K562 (cell line): ENCODE results near the gene NAT14. TPM values are rescaled to one million over a fixed set of nuclear protein-coding genes. Genes with fewer than 3 reads are reported as not detected.

Experiments
- ATAC-seq: fragments of 200-7000 bp; cut with Tn5 transposase; 3 replicates; pipeline ENCODE4 v1.9.1; 2020; ENCODE audit warnings: moderate library complexity
- BruUV-seq: library from RNA; stranded (reverse); fragments of 400-500 nt; replicated peaks from 2 replicates; lab custom pipeline; 2021; lab: Mats Ljungman, UMichigan
- CTCF ChIA-PET: fragments of 300-600 bp; formaldehyde crosslinking; extraction: SDS; loops from one replicate; lab custom pipeline; 2021; ENCODE audit warnings: low intra/inter-chr PET ratio; lab: Yijun Ruan, JAX
- POLR2A ChIA-PET: fragments of 300-600, 350-650 bp; sonication (Branson Sonifier 250); formaldehyde crosslinking; extraction: SDS; loops from one replicate; lab custom pipeline; 2021; ENCODE audit warnings: antibody characterized with exemption, inconsistent platforms; lab: Yijun Ruan, JAX
- DNase-seq, 4 experiments: peaks; one replicate each; pipeline versions ENCODE4 v3.0.0 to v3.0.0-alpha.2; 2011 to 2018; ENCODE audit warnings: low spot score in 3 of 4, mixed read lengths in 3 of 4; ENCODE audit errors: extremely low read depth in 1 of 4
- FAIRE-seq: peaks from 2 replicates; lab custom pipeline; 2011; peaks lifted over from hg19 to GRCh38; lab: Jason Lieb, UNC
- H2AFZ ChIP-seq: 2 replicates; pipeline ENCODE4 v1.6.0; 2011; ENCODE audit warnings: low read depth, low read length, control low read depth, inconsistent platforms
- H3K27ac ChIP-seq: fragments of 200-600 bp; 3 replicates; pipeline ENCODE4 v1.8.0; 2011; ENCODE audit warnings: low read depth, mild to moderate bottlenecking, control low read depth, inconsistent platforms, low read length, moderate library complexity, mixed read lengths; ENCODE audit errors: extremely low read depth
- H3K27me3 ChIP-seq, 2 experiments: fragments of 300-600 bp in 1 of 2; 2 replicates in 1 of 2; 3 replicates in 1 of 2; pipeline versions ENCODE4 v1.6.0 to v1.8.0; 2011; ENCODE audit warnings: inconsistent platforms in 2 of 2, low read length in 2 of 2, mild to moderate bottlenecking in 1 of 2, mixed read lengths in 1 of 2, moderate library complexity in 1 of 2; ENCODE audit not compliant: control insufficient read depth in 2 of 2, insufficient read depth in 2 of 2
- H3K36me3 ChIP-seq: fragments of 300-600 bp; 3 replicates; pipeline ENCODE4 v1.8.0; 2011; ENCODE audit warnings: mild to moderate bottlenecking, low read length, inconsistent platforms; ENCODE audit not compliant: control insufficient read depth, insufficient read depth
- H3K4me1 ChIP-seq, 2 experiments: fragments of 200-600 bp in 1 of 2; replicated peaks in 1 of 2; 2 replicates in 1 of 2; 3 replicates in 1 of 2; pipeline versions ENCODE4 v1.5.1 to v1.8.0; 2011; ENCODE audit warnings: inconsistent platforms in 2 of 2, low read length in 2 of 2, mild to moderate bottlenecking in 1 of 2, mixed read lengths in 1 of 2, moderate library complexity in 1 of 2; ENCODE audit not compliant: control insufficient read depth in 2 of 2, insufficient read depth in 2 of 2
- H3K4me2 ChIP-seq: 2 replicates; pipeline ENCODE4 v1.6.1; 2011; ENCODE audit warnings: low read length, control low read depth, inconsistent platforms, mixed read lengths; ENCODE audit not compliant: insufficient read depth
- H3K4me3 ChIP-seq: fragments of 200-600 bp; sonication (generic), shearing (Covaris generic); 2 replicates; pipeline ENCODE4 v1.5.1; 2016; ENCODE audit warnings: control low read depth, inconsistent platforms
- H3K79me2 ChIP-seq: fragments of 200-600 bp; 3 replicates; pipeline ENCODE4 v1.8.0; 2011; ENCODE audit warnings: low read length, inconsistent platforms; ENCODE audit not compliant: control insufficient read depth, insufficient read depth
- H3K9ac ChIP-seq, 2 experiments: 2 replicates each; pipeline versions ENCODE4 v1.6.0 to v1.6.1; 2011; ENCODE audit warnings: low read depth in 2 of 2, low read length in 2 of 2, control low read depth in 1 of 2, inconsistent platforms in 1 of 2, mild to moderate bottlenecking in 1 of 2, mixed read lengths in 1 of 2; ENCODE audit not compliant: insufficient read depth in 1 of 2
- H3K9me1 ChIP-seq: one replicate; pipeline ENCODE4 v1.6.0; 2011; ENCODE audit warnings: inconsistent platforms, mild to moderate bottlenecking, low read length, moderate library complexity; ENCODE audit not compliant: control insufficient read depth, insufficient read depth
- H3K9me3 ChIP-seq: replicated peaks from 2 replicates; pipeline ENCODE4 v1.5.1; 2011; ENCODE audit warnings: low read depth, low read length, inconsistent platforms; ENCODE audit not compliant: control insufficient read depth, insufficient read depth
- H4K20me1 ChIP-seq: replicated peaks from 2 replicates; pipeline ENCODE4 v1.6.1; 2011; ENCODE audit warnings: low read length, inconsistent platforms, mixed read lengths; ENCODE audit not compliant: control insufficient read depth, insufficient read depth
- AFF4 ChIP-seq: sonication (generic); formaldehyde crosslinking; IDR thresholded peaks from 2 replicates; pipeline ENCODE4 v1.8.0; 2023; ENCODE audit warnings: mild to moderate bottlenecking, missing genetic modification reagents
- ATF7 ChIP-seq: fragments of 450-650 bp; IDR thresholded peaks from 2 replicates; pipeline ENCODE4 v1.7.1; 2014; ENCODE audit warnings: mild to moderate bottlenecking, moderate library complexity
- CEBPG ChIP-seq, 3 experiments: fragments of 200-800 bp in 1 of 3; sonication (Bioruptor generic) in 1 of 3; sonication (generic) in 1 of 3; formaldehyde crosslinking in 1 of 3; IDR thresholded peaks in 2 of 3; conservative IDR thresholded peaks in 1 of 3; 2 replicates each; pipeline versions ENCODE4 v1.6.1 to v1.8.0; 2016 to 2022; ENCODE audit warnings: missing compliant biosample characterization in 2 of 3, missing genetic modification characterization in 2 of 3, mild to moderate bottlenecking in 1 of 3, missing genetic modification reagents in 1 of 3
- CREBBP ChIP-seq: IDR thresholded peaks from one replicate; pipeline ENCODE4 v1.6.1; 2012; ENCODE audit warnings: low read depth, mild to moderate bottlenecking, control low read depth, inconsistent platforms, low read length
- EHMT2 ChIP-seq: fragments of 450-650 bp; IDR thresholded peaks from 2 replicates; pipeline ENCODE4 v1.6.1; 2018; ENCODE audit warnings: antibody characterized with exemption
- HCFC1 ChIP-seq: IDR thresholded peaks from 2 replicates; pipeline ENCODE4 v1.6.1; 2012; ENCODE audit warnings: low read depth, low read length, improper control_type of control experiment
- KLF13 ChIP-seq: fragments of 450-650 bp; IDR thresholded peaks from 2 replicates; pipeline ENCODE4 v1.6.1; 2016; ENCODE audit warnings: missing genetic modification characterization, low read depth, mild to moderate bottlenecking, missing compliant biosample characterization, moderate library complexity, borderline replicate concordance
- NR2C2 ChIP-seq, 2 experiments: fragments of 200-800 bp in 1 of 2; sonication (Bioruptor generic) in 1 of 2; sonication (generic) in 1 of 2; formaldehyde crosslinking in 1 of 2; IDR thresholded peaks; 2 replicates each; pipeline versions ENCODE4 v1.6.1 to v1.8.0; 2016 to 2022; ENCODE audit warnings: mild to moderate bottlenecking in 1 of 2, missing compliant biosample characterization in 1 of 2, missing genetic modification characterization in 1 of 2, missing genetic modification reagents in 1 of 2
- SAP30 ChIP-seq: fragments of 200-600 bp; sonication (generic); IDR thresholded peaks from 2 replicates; pipeline ENCODE4 v1.6.1; 2012; ENCODE audit warnings: borderline replicate concordance, low read depth, mild to moderate bottlenecking, moderate library complexity, low read length, control low read depth, inconsistent platforms; ENCODE audit not compliant: insufficient read depth, poor library complexity, severe bottlenecking
- WGBS: fragments of 100-300 bp; shearing (Covaris generic); methylation state at CpG from one replicate; pipeline ENCODE4 v1.1.6; 2016; ENCODE audit warnings: low coverage, mixed read lengths; ENCODE audit not compliant: insufficient coverage; ENCODE audit errors: missing lambda C conversion rate; 5-methylcytosine and 5-hydroxymethylcytosine counted together
- in situ Hi-C: fragments of 300-500 bp; cut with MboI; formaldehyde crosslinking; loops from 4 replicates; pipeline ENCODE4 v1.15.0; 2018; ENCODE audit warnings: inconsistent platforms, mixed read lengths
- intact Hi-C: fragments of 100-400 bp; cut with micrococcal nuclease; formaldehyde crosslinking; loops from 2 replicates; pipeline ENCODE4 v1.14.2; 2022
- polyA plus RNA-seq, 8 experiments: library from polyadenylated mRNA; depleted of rRNA in 4 of 8; stranded (reverse) in 5 of 8; unstranded in 3 of 8; fragments of >200 nt; fragmentation: Nextera tagmentation in 2 of 8; fragmentation: Illumina TruSeq in 1 of 8; extraction: Ambion mirVana in 2 of 8; extraction: Trizol in 1 of 8; gene quantifications; 2 replicates each; pipeline versions ENCODE4 v1.2.1 to v1.2.3, GENCODE V29; 2011 to 2014; ENCODE audit warnings: inconsistent platforms in 1 of 8, missing spikeins in 1 of 8
- total RNA-seq, 7 experiments: library from RNA; depleted of rRNA in 6 of 7; stranded (reverse); fragments of >200 nt in 6 of 7; fragmentation: Illumina TruSeq in 2 of 7; extraction: Trizol in 2 of 7; gene quantifications; 2 replicates each; pipeline versions ENCODE4 v1.2.1 to v1.2.3, GENCODE V29; 2011 to 2021; ENCODE audit warnings: low replicate concordance in 1 of 7
- TF ChIP-seq, protein P1 (sequence below): fragments of 200-800 bp; sonication (Bioruptor generic); IDR thresholded peaks from 2 replicates; pipeline ENCODE4 v1.6.1; 2017; ENCODE audit warnings: missing genetic modification characterization, missing compliant biosample characterization
- TF ChIP-seq, protein P2 (sequence below), 2 experiments: fragments of 200-800 bp in 1 of 2; sonication (Bioruptor generic) in 1 of 2; sonication (generic) in 1 of 2; formaldehyde crosslinking in 1 of 2; IDR thresholded peaks in 1 of 2; conservative IDR thresholded peaks in 1 of 2; 2 replicates each; pipeline versions ENCODE4 v1.5.0 to v1.6.1; 2016 to 2020; ENCODE audit warnings: missing compliant biosample characterization in 1 of 2, missing genetic modification characterization in 1 of 2, missing genetic modification reagents in 1 of 2

NAT14 gene
- total and polyA plus RNA-seq, 9 of the 15 experiments (the other 6 are each of a cell fraction or from before 2014, with no cell fraction given) = 2.4 to 77.0 (median 26.7) TPM

GRCh38 chr19:55437410-55437809 lies 47.6 kb upstream of the NAT14 start:
- Histone ChIP-seq H4K20me1 (peaks cover 14% of the 10 kb centered on the region), H3K4me3 (no peak overlapping the region), H3K27ac (no peak overlapping the region), H3K9me3 (no peaks in the 10 kb centered on the region), H3K36me3 (no peaks in the 10 kb centered on the region), H2AFZ (no peak overlapping the region), H3K9me1 (no peaks in the 10 kb centered on the region), H3K79me2 (no peaks in the 10 kb centered on the region), H3K9ac (no peak overlapping the region), H3K27me3 (peaks cover 0 to 9% of the 10 kb centered on the region in 2 experiments; a peak in 2 of 5 replicates), H3K4me1 (peaks cover 10 to 42% of the 10 kb centered on the region in 2 experiments), H3K4me2 (no peak overlapping the region)
- ChIA-PET POLR2A (interaction anchor here (0.6 to 1.7 kb wide), 13 partner anchors 8 to 266 kb away, joined by 3 to 9 read pairs (median 4); partner anchors contain the start of gene UBE2S), CTCF (no interaction called here)
- FAIRE-seq (peak; percentile 92), ATAC-seq (peak; percentile 75), DNase-seq (peak; percentile 78 to 86 (median 83))
- 2% methylated on average over 13 of the region's 17 CpGs for whole genome bisulfite sequencing
- in situ Hi-C loops = loop anchor here (25.0 kb wide), 1 partner anchor 775 kb away; the partner anchor contains the start of gene LILRB4
- intact Hi-C loops = no loop called here
- BruUV-seq = no TSS peak
- 0 out of 2 replicates have a peak, but pooled peaks have one; percentile 57 for TF ChIP-seq NR2C2 (CRISPR knock-in tag; IDR thresholded peaks at IDR 0.05)
- no peak for TF ChIP-seq NR2C2 (tag; IDR thresholded peaks at IDR 0.05)
- TF ChIP-seq, protein P1, sequence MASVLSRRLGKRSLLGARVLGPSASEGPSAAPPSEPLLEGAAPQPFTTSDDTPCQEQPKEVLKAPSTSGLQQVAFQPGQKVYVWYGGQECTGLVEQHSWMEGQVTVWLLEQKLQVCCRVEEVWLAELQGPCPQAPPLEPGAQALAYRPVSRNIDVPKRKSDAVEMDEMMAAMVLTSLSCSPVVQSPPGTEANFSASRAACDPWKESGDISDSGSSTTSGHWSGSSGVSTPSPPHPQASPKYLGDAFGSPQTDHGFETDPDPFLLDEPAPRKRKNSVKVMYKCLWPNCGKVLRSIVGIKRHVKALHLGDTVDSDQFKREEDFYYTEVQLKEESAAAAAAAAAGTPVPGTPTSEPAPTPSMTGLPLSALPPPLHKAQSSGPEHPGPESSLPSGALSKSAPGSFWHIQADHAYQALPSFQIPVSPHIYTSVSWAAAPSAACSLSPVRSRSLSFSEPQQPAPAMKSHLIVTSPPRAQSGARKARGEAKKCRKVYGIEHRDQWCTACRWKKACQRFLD (CRISPR knock-in tag) = peak; percentile 80
- TF ChIP-seq CEBPG (CRISPR knock-in tag; IDR thresholded peaks at IDR 0.05) = no peak
- TF ChIP-seq CEBPG (tag; conservative IDR thresholded peaks at IDR 0.05 in 1 of 2, IDR thresholded peaks at IDR 0.05 in 1 of 2) = no peak
- TF ChIP-seq EHMT2 = peak; percentile 99
- no peak for TF ChIP-seq CREBBP
- peak; percentile 73; the same call in 1 of the 2 replicates for TF ChIP-seq KLF13 (tag)
- TF ChIP-seq, protein P2, sequence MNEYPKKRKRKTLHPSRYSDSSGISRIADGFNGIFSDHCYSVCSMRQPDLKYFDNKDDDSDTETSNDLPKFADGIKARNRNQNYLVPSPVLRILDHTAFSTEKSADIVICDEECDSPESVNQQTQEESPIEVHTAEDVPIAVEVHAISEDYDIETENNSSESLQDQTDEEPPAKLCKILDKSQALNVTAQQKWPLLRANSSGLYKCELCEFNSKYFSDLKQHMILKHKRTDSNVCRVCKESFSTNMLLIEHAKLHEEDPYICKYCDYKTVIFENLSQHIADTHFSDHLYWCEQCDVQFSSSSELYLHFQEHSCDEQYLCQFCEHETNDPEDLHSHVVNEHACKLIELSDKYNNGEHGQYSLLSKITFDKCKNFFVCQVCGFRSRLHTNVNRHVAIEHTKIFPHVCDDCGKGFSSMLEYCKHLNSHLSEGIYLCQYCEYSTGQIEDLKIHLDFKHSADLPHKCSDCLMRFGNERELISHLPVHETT (CRISPR knock-in tag; conservative IDR thresholded peaks at IDR 0.05 in 1 of 2, IDR thresholded peaks at IDR 0.05 in 1 of 2) = no peak
- peak; percentile 41; the same call in 1 of the 2 replicates for TF ChIP-seq HCFC1
- TF ChIP-seq AFF4 (CRISPR knock-in tag) = peak; percentile 81; the same call in 1 of the 2 replicates
- no peak for TF ChIP-seq ATF7
- peak; percentile 30 for TF ChIP-seq SAP30
